Fibroblast of lung (primary cell): ENCODE measurements around the gene MUS81. TPM values are rescaled to one million over a fixed set of nuclear protein-coding genes. Genes with fewer than 3 reads are reported as not detected.

Source experiments
- DNase-seq, 2 donors: peaks; one replicate each; pipeline versions ENCODE4 v3.0.0 to v3.0.0-alpha.2; 2010; ENCODE audit warnings: low read depth in 2 of 2
- H2AFZ ChIP-seq: 2 replicates; pipeline ENCODE4 v1.5.1; 2012; ENCODE audit warnings: low read length, control low read depth, inconsistent platforms
- H3K27ac ChIP-seq: 2 replicates; pipeline ENCODE4 v1.5.1; 2011; ENCODE audit warnings: low read length, control low read depth; ENCODE audit not compliant: insufficient read depth
- H3K27me3 ChIP-seq: 2 replicates; pipeline ENCODE4 v1.5.1; 2011; ENCODE audit warnings: mild to moderate bottlenecking, low read length; ENCODE audit not compliant: control insufficient read depth, insufficient read depth
- H3K36me3 ChIP-seq: 2 replicates; pipeline ENCODE4 v1.5.1; 2011; ENCODE audit warnings: low read length; ENCODE audit not compliant: control insufficient read depth, insufficient read depth
- H3K4me1 ChIP-seq: 2 replicates; pipeline ENCODE4 v1.5.1; 2011; ENCODE audit warnings: low read length; ENCODE audit not compliant: control insufficient read depth, insufficient read depth; ENCODE audit errors: extremely low read depth
- H3K4me2 ChIP-seq: 2 replicates; pipeline ENCODE4 v1.5.1; 2011; ENCODE audit warnings: low read length, control low read depth; ENCODE audit not compliant: insufficient read depth; ENCODE audit errors: extremely low read depth
- H3K4me3 ChIP-seq, 4 experiments: fragments of 200-600 bp in 1 of 4; sonication (generic) in 1 of 4; replicated peaks in 1 of 4; 2 replicates each; pipeline ENCODE4 v1.5.1; 2011 to 2016; ENCODE audit warnings: low read length in 4 of 4, low read depth in 3 of 4, mild to moderate bottlenecking in 3 of 4, control low read depth in 2 of 4, inconsistent platforms in 1 of 4, mixed read lengths in 1 of 4; ENCODE audit not compliant: insufficient read depth in 1 of 4; ENCODE audit errors: control extremely low read depth in 1 of 4
- H3K79me2 ChIP-seq: 2 replicates; pipeline ENCODE4 v1.5.1; 2012; ENCODE audit warnings: mild to moderate bottlenecking, low read length, inconsistent platforms; ENCODE audit not compliant: control insufficient read depth, insufficient read depth
- H3K9ac ChIP-seq: 2 replicates; pipeline ENCODE4 v1.5.1; 2011; ENCODE audit warnings: mild to moderate bottlenecking, low read length, control low read depth; ENCODE audit not compliant: insufficient read depth
- H3K9me3 ChIP-seq: 2 replicates; pipeline ENCODE4 v1.5.1; 2012; ENCODE audit warnings: low read depth, low read length; ENCODE audit not compliant: control insufficient read depth, insufficient read depth
- H4K20me1 ChIP-seq: 2 replicates; pipeline ENCODE4 v1.5.1; 2011; ENCODE audit warnings: low read length; ENCODE audit not compliant: control insufficient read depth, insufficient read depth; ENCODE audit errors: extremely low read depth
- EZH2 ChIP-seq: IDR thresholded peaks from 2 replicates; pipeline ENCODE4 v1.5.1; 2012; ENCODE audit warnings: low read length, control low read depth, mild to moderate bottlenecking; ENCODE audit errors: missing control alignments
- polyA plus RNA-seq, 2 donors: library from polyadenylated mRNA; depleted of rRNA in 1 of 2; stranded (reverse) in 1 of 2; unstranded in 1 of 2; fragments of >200 nt; gene quantifications; 2 replicates each; pipeline ENCODE4 v1.2.1, GENCODE V29; 2011 to 2012; ENCODE audit warnings: missing spikeins in 1 of 2
- total RNA-seq: library from RNA; depleted of rRNA; stranded (reverse); fragments of >200 nt; gene quantifications from 2 replicates; pipeline ENCODE4 v1.2.1, GENCODE V29; 2014
- TF ChIP-seq, protein P1 (sequence below), 2 donors: IDR thresholded peaks in 1 of 2; conservative IDR thresholded peaks in 1 of 2; 1 replicate in 1 of 2; 2 replicates in 1 of 2; pipeline ENCODE4 v1.5.1; 2011 to 2012; ENCODE audit warnings: low read length in 2 of 2, control low read depth in 1 of 2, inconsistent platforms in 1 of 2, low read depth in 1 of 2, mild to moderate bottlenecking in 1 of 2

Gene MUS81
- total and polyA plus RNA-seq, 2 donors (not counting 1 experiment from before 2014, with no cell fraction given) = 23.6 to 56.8 TPM

DNA sequence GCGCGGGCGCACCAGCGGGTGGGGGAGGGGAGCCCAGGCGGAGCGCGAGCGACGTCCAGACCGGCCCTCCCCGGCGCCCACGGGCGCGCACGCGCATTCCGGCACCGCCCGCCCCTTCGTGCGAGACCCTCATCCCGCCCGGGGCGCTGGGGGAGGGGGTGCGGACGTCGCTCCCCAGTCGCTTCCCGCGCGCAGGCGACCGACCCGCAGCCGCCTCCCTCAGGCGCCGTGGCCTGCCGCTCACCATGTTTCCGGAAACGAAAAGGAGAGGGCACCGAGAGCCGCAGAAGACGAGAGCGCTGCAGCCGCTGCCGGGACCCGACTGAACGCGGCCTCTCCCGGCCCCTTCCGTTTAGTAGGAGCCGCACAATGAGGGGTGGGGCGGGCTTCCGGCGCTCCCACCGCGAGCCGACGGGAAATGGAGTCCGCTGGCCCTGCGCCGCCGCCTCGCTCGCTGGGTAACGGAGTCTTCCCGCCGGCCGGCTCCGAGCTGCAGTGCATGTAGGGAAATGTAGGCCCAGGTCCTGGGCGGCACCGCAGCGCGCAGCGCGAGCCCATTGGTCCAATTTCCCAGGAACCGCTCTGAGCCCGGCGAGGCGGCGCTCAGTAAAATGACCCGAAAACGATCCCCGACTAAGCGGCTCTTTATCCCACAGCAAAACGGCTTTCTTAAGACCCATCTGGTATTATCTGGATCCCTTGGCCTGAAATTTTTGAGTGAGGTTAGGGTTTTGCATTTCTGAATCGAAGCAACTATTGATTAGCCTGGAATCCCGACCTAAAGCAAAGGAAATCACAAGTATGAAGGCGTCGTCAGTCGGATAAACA is 2.2 kb upstream of the MUS81 start, which contains the start of gene CFL1:
Gene CFL1 (minus strand): TSS at position 328 of the 828 bp plus-strand sequence. CDS start 81 bp downstream, at position 247.
- TF ChIP-seq EZH2 = no peak
- TF ChIP-seq, protein P1, sequence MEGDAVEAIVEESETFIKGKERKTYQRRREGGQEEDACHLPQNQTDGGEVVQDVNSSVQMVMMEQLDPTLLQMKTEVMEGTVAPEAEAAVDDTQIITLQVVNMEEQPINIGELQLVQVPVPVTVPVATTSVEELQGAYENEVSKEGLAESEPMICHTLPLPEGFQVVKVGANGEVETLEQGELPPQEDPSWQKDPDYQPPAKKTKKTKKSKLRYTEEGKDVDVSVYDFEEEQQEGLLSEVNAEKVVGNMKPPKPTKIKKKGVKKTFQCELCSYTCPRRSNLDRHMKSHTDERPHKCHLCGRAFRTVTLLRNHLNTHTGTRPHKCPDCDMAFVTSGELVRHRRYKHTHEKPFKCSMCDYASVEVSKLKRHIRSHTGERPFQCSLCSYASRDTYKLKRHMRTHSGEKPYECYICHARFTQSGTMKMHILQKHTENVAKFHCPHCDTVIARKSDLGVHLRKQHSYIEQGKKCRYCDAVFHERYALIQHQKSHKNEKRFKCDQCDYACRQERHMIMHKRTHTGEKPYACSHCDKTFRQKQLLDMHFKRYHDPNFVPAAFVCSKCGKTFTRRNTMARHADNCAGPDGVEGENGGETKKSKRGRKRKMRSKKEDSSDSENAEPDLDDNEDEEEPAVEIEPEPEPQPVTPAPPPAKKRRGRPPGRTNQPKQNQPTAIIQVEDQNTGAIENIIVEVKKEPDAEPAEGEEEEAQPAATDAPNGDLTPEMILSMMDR (conservative IDR thresholded peaks at IDR 0.05 in 1 of 2, IDR thresholded peaks at IDR 0.05 in 1 of 2; ENCODE audit: low read depth in 1 of 2, low read length in 2 of 2) = no peak
- peak within 1 kb of the TSS; percentile 92 for H3K9ac ChIP-seq
- H3K36me3 ChIP-seq = peaks cover 46% of the 10 kb centered on the region
- no peaks in the 10 kb centered on the region for H3K27me3 ChIP-seq
- no peaks in the 10 kb centered on the region for H3K9me3 ChIP-seq
- peak within 1 kb of the TSS; percentile 98 for H3K27ac ChIP-seq
- H3K4me1 ChIP-seq = peaks cover 32% of the 10 kb centered on the region
- H4K20me1 ChIP-seq = peaks cover 8% of the 10 kb centered on the region
- peak; percentile 97 for DNase-seq
- H3K4me3 ChIP-seq = peak within 1 kb of the TSS; percentile 95 to 99 (median 97)
- peaks cover 72% of the 10 kb centered on the region for H3K79me2 ChIP-seq
- H2AFZ ChIP-seq = no peak within 1 kb of the TSS
- peak within 1 kb of the TSS; percentile 98 for H3K4me2 ChIP-seq

DNA sequence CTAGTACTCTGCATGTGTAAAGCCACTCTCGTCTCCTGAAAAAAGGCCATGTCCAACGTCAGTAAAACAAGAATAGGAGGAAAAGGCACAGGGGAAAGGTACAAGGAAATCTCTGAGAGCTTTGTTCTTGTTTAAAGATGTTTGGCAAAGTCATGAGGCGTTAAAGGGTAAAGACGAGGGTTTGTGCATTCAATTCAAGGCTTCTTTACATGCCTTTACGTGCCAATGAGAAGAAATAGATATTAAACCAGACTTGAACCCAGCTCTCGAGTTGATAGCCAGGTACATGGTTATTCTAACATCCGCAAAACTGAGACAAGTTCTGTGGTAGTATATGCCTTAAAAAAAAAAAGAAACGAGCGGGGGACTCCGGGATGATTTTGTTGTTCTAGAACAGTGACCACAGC is 1.5 kb upstream of the MUS81 start:
- Histone ChIP-seq H3K4me3 (peak overlapping the region; percentile 59 to 96 (median 76)), H3K4me2 (peak overlapping the region; percentile 98), H3K9me3 (no peaks in the 10 kb centered on the region), H3K9ac (peak overlapping the region; percentile 58), H3K27me3 (no peaks in the 10 kb centered on the region), H3K36me3 (peaks cover 43% of the 10 kb centered on the region), H4K20me1 (peaks cover 6% of the 10 kb centered on the region), H2AFZ (no peak overlapping the region), H3K79me2 (peaks cover 68% of the 10 kb centered on the region), H3K27ac (peak overlapping the region; percentile 98), H3K4me1 (peaks cover 32% of the 10 kb centered on the region)
- TF ChIP-seq, protein P1 (conservative IDR thresholded peaks at IDR 0.05 in 1 of 2, IDR thresholded peaks at IDR 0.05 in 1 of 2; ENCODE audit: low read depth in 1 of 2, low read length in 2 of 2) = no peak
- TF ChIP-seq EZH2 = no peak
- no peak for DNase-seq

DNA sequence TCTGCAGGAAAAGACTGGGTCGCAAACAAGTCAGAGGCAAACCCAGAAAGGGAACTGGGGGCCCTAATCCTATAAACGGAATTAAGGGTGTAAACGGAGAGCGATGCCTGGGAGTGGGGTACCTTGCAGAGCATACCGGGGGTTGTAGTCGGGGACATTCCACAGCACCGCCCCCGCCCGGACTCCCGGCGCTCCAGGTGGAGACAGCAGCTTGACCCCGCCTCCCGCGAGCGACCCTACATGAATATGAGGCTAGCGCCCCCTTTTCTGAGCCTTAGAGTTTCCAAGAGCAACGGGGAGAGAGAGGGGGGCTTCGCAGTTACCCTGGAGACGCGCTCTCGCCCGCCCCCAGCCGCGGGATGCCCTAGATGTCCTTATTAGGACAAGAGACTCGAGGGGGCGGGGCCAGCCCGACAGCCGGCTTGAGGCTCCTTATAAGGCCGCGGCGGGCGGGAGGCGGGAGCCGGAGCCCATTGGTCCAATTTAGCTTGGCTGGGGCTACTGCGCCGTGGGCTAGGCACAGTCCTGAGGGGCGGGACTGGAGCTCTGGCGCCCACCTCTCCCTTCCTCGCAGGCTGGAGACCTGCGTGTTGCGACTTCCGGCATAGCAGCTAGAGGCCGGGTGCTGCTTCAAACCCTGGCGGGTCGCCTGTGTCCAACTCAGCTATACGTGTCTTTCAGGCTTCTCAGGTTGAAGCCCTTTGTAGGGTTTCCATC is 980 bp upstream of the MUS81 start:
- Histone ChIP-seq H3K27me3 (no peaks in the 10 kb centered on the region), H3K9me3 (no peaks in the 10 kb centered on the region), H3K36me3 (peaks cover 43% of the 10 kb centered on the region), H3K4me1 (peaks cover 32% of the 10 kb centered on the region), H3K9ac (peak overlapping the region; percentile 94), H3K27ac (peak overlapping the region; percentile 98), H3K4me2 (peak overlapping the region; percentile 98), H3K4me3 (peak overlapping the region; percentile 90 to 99 (median 96)), H3K79me2 (peaks cover 64% of the 10 kb centered on the region), H2AFZ (no peak overlapping the region), H4K20me1 (peaks cover 6% of the 10 kb centered on the region)
- TF ChIP-seq, protein P1 (conservative IDR thresholded peaks at IDR 0.05 in 1 of 2, IDR thresholded peaks at IDR 0.05 in 1 of 2; ENCODE audit: low read depth in 1 of 2, low read length in 2 of 2) = peak in 1 of 2 donors; percentile 5
- no peak for TF ChIP-seq EZH2
- peak; percentile 99 for DNase-seq
